HCT116 (cell line): ENCODE results near the gene P4HA2. TPM values are rescaled to one million over a fixed set of nuclear protein-coding genes. Genes with fewer than 3 reads are reported as not detected.

ENCODE experiments used
- ATAC-seq: fragments of 200-7000 bp; cut with Tn5 transposase; 2 replicates; pipeline ENCODE4 v1.9.1; 2020; ENCODE audit warnings: mild to moderate bottlenecking, moderate library complexity
- BruUV-seq: library from RNA; stranded (reverse); fragments of 400-500 nt; replicated peaks from 2 replicates; lab custom pipeline; 2021; lab: Mats Ljungman, UMichigan
- CTCF ChIA-PET: fragments of 300-600 bp; sonication (Branson Sonifier 250); formaldehyde crosslinking; loops from one replicate; lab custom pipeline; 2021; ENCODE audit warnings: antibody characterized with exemption; lab: Charles Lee
- POLR2A ChIA-PET: fragments of 300-600, 350-600 bp; sonication (Branson Sonifier 250); formaldehyde crosslinking; loops from one replicate; lab custom pipeline; 2021; ENCODE audit warnings: antibody characterized with exemption; lab: Charles Lee
- RAD21 ChIA-PET, 2 experiments: fragments of 300-600 bp; sonication (Branson Sonifier 250); formaldehyde crosslinking; loops; one replicate each; lab custom pipeline; 2023; ENCODE audit warnings: low total read pairs in 2 of 2; ENCODE audit not compliant: uncharacterized antibody in 2 of 2, unreplicated experiment in 2 of 2, low non-redundant PET in 1 of 2; lab: Charles Lee
- DNase-seq: peaks from one replicate; pipeline ENCODE4 v3.0.0-alpha.2; 2010; ENCODE audit warnings: low read depth, low spot score
- H2AFZ ChIP-seq: fragments of 200-600 bp; shearing (Covaris generic), sonication (generic); 2 replicates; pipeline ENCODE4 v1.6.1; 2017; ENCODE audit warnings: low read depth, mixed run types, mixed read lengths, antibody characterized with exemption, low read length; ENCODE audit not compliant: poor library complexity, severe bottlenecking
- H3K27ac ChIP-seq: 2 replicates; pipeline ENCODE4 v1.5.1; 2012; ENCODE audit warnings: low read depth, low read length
- H3K27me3 ChIP-seq: fragments of 200-600 bp; sonication (generic); 2 replicates; pipeline ENCODE4 v1.6.1; 2016; ENCODE audit warnings: mixed run types, low read length, mixed read lengths; ENCODE audit not compliant: insufficient read depth
- H3K36me3 ChIP-seq, 2 experiments: fragments of 200-500 bp in 1 of 2; fragments of 200-600 bp in 1 of 2; sonication (Bioruptor generic) in 1 of 2; sonication (generic) in 1 of 2; 2 replicates each; pipeline versions ENCODE4 v1.5.1 to v1.6.1; 2014 to 2016; ENCODE audit warnings: low read length in 2 of 2, inconsistent platforms in 1 of 2, mixed read lengths in 1 of 2, mixed run types in 1 of 2; ENCODE audit not compliant: insufficient read depth in 2 of 2, control insufficient read depth in 1 of 2
- H3K4me1 ChIP-seq, 2 experiments: fragments of 200-600 bp in 1 of 2; sonication (generic) in 1 of 2; 2 replicates each; pipeline versions ENCODE4 v1.5.1 to v1.6.1; 2012 to 2017; ENCODE audit warnings: low read length in 2 of 2, inconsistent platforms in 1 of 2, mild to moderate bottlenecking in 1 of 2, mixed read lengths in 1 of 2, mixed run types in 1 of 2, moderate library complexity in 1 of 2; ENCODE audit not compliant: insufficient read depth in 2 of 2, control insufficient read depth in 1 of 2
- H3K4me2 ChIP-seq: fragments of 200-600 bp; sonication (generic); 2 replicates; pipeline ENCODE4 v1.6.1; 2017; ENCODE audit warnings: mixed run types, low read length, mixed read lengths
- H3K4me3 ChIP-seq, 2 experiments: fragments of 200-600 bp in 1 of 2; sonication (generic) in 1 of 2; replicated peaks in 1 of 2; 2 replicates each; pipeline ENCODE4 v1.5.1; 2011 to 2016; ENCODE audit warnings: low read length in 2 of 2, control low read depth in 1 of 2, low read depth in 1 of 2, mild to moderate bottlenecking in 1 of 2, mixed read lengths in 1 of 2, mixed run types in 1 of 2
- H3K79me2 ChIP-seq: fragments of 200-600 bp; sonication (generic); 2 replicates; pipeline ENCODE4 v1.6.1; 2017; ENCODE audit warnings: mild to moderate bottlenecking, mixed run types, low read length, moderate library complexity, mixed read lengths; ENCODE audit not compliant: insufficient read depth
- H3K9ac ChIP-seq: fragments of 200-600 bp; sonication (generic); 2 replicates; pipeline ENCODE4 v1.6.1; 2016; ENCODE audit warnings: low read length, mixed read lengths
- H3K9me2 ChIP-seq: fragments of 200-600 bp; sonication (generic), shearing (Covaris generic); 2 replicates; pipeline ENCODE4 v1.6.1; 2017; ENCODE audit warnings: mixed run types, mild to moderate bottlenecking, moderate library complexity; ENCODE audit not compliant: insufficient read depth
- H3K9me3 ChIP-seq, 2 experiments: fragments of 200-500 bp in 1 of 2; fragments of 200-600 bp in 1 of 2; sonication (Bioruptor generic) in 1 of 2; sonication (generic) in 1 of 2; 2 replicates each; pipeline ENCODE4 v1.6.1; 2014 to 2017; ENCODE audit warnings: low read length in 2 of 2, mixed read lengths in 2 of 2, inconsistent platforms in 1 of 2, low read depth in 1 of 2, mild to moderate bottlenecking in 1 of 2, mixed run types in 1 of 2, moderate library complexity in 1 of 2; ENCODE audit not compliant: control insufficient read depth in 1 of 2, insufficient read depth in 1 of 2
- H4K20me1 ChIP-seq: fragments of 200-600 bp; sonication (generic), shearing (Covaris generic); 2 replicates; pipeline ENCODE4 v1.6.1; 2017; ENCODE audit warnings: mixed run types, mild to moderate bottlenecking, moderate library complexity; ENCODE audit not compliant: insufficient read depth
- CBX3 ChIP-seq: IDR thresholded peaks from 2 replicates; pipeline ENCODE4 v1.6.1; 2012; ENCODE audit warnings: low read depth
- CEBPB ChIP-seq: IDR thresholded peaks from 2 replicates; pipeline ENCODE4 v1.6.1; 2012; ENCODE audit warnings: low read depth
- EGR1 ChIP-seq: IDR thresholded peaks from 2 replicates; pipeline ENCODE4 v1.6.1; 2012; ENCODE audit warnings: low read depth
- ELF1 ChIP-seq: IDR thresholded peaks from 2 replicates; pipeline ENCODE4 v1.6.1; 2012; ENCODE audit warnings: low read depth, borderline replicate concordance
- EZH2 ChIP-seq: fragments of 200-600 bp; sonication (generic); IDR thresholded peaks from 2 replicates; pipeline ENCODE4 v1.6.1; 2017; ENCODE audit warnings: antibody characterized with exemption, mixed run types
- EZH2phosphoT487 ChIP-seq: fragments of 200-600 bp; IDR thresholded peaks from 2 replicates; pipeline ENCODE4 v1.6.1; 2018; ENCODE audit warnings: antibody characterized with exemption, borderline replicate concordance
- FOSL1 ChIP-seq: IDR thresholded peaks from 2 replicates; pipeline ENCODE4 v1.6.1; 2012; ENCODE audit warnings: low read depth
- JUND ChIP-seq: IDR thresholded peaks from 2 replicates; pipeline ENCODE4 v1.6.1; 2012
- POLR2A ChIP-seq: IDR thresholded peaks from 2 replicates; pipeline ENCODE4 v1.7.0; 2011; ENCODE audit warnings: borderline replicate concordance; ENCODE audit not compliant: insufficient read depth, insufficient read length; ENCODE audit errors: extremely low read depth
- POLR2AphosphoS5 ChIP-seq: IDR thresholded peaks from 2 replicates; pipeline ENCODE4 v1.6.1; 2011; ENCODE audit warnings: mild to moderate bottlenecking, low read depth, low read length, moderate library complexity
- RAD21 ChIP-seq: IDR thresholded peaks from 2 replicates; pipeline ENCODE4 v1.6.1; 2012; ENCODE audit warnings: low read depth, mild to moderate bottlenecking
- SP1 ChIP-seq: IDR thresholded peaks from 2 replicates; pipeline ENCODE4 v1.6.1; 2012; ENCODE audit warnings: low read depth
- SRF ChIP-seq: IDR thresholded peaks from 2 replicates; pipeline ENCODE4 v1.6.1; 2012; ENCODE audit warnings: low read depth
- TCF7L2 ChIP-seq: IDR thresholded peaks from 2 replicates; pipeline ENCODE4 v1.7.0; 2011; ENCODE audit warnings: borderline replicate concordance, inconsistent platforms; ENCODE audit not compliant: insufficient read depth, insufficient read length; ENCODE audit errors: extremely low read depth
- YY1 ChIP-seq: IDR thresholded peaks from 2 replicates; pipeline ENCODE4 v1.6.1; 2011; ENCODE audit warnings: low read length, low read depth, moderate library complexity, mild to moderate bottlenecking; ENCODE audit not compliant: insufficient replicate concordance; ENCODE audit errors: extremely low read depth
- intact Hi-C: fragments of 100-400 bp; cut with micrococcal nuclease; formaldehyde crosslinking; loops from 2 replicates; pipeline ENCODE4 v1.10.0; 2022
- total RNA-seq: library from RNA; stranded (reverse); gene quantifications from one replicate; pipeline ENCODE4 v1.2.1, GENCODE V29; 2021; ENCODE audit not compliant: unreplicated experiment
- TF ChIP-seq, protein P1 (sequence below): IDR thresholded peaks from 2 replicates; pipeline ENCODE4 v1.6.1; 2012
- TF ChIP-seq, protein P2 (sequence below): IDR thresholded peaks from 2 replicates; pipeline ENCODE4 v1.6.1; 2012; ENCODE audit warnings: low read depth
- TF ChIP-seq, protein P3 (sequence below): IDR thresholded peaks from 2 replicates; pipeline ENCODE4 v1.6.1; 2011; ENCODE audit warnings: mild to moderate bottlenecking, low read length, moderate library complexity; ENCODE audit not compliant: insufficient replicate concordance; ENCODE audit errors: extremely low read depth
- TF ChIP-seq, protein P4 (sequence below), 3 experiments: fragments of 200-600 bp in 1 of 3; sonication (generic) in 1 of 3; IDR thresholded peaks in 2 of 3; conservative IDR thresholded peaks in 1 of 3; 2 replicates each; pipeline ENCODE4 v1.5.1; 2012 to 2017; ENCODE audit warnings: low read depth in 2 of 3, low read length in 2 of 3, antibody characterized with exemption in 1 of 3, borderline replicate concordance in 1 of 3, control low read depth in 1 of 3, mild to moderate bottlenecking in 1 of 3, mixed read lengths in 1 of 3, mixed run types in 1 of 3, moderate library complexity in 1 of 3; ENCODE audit not compliant: insufficient read depth in 1 of 3
- TF ChIP-seq, protein P5 (sequence below): IDR thresholded peaks from 2 replicates; pipeline ENCODE4 v1.6.1; 2012

Gene P4HA2
- total RNA-seq, 1 experiment from 2014 or later: 29.0 TPM

DNA sequence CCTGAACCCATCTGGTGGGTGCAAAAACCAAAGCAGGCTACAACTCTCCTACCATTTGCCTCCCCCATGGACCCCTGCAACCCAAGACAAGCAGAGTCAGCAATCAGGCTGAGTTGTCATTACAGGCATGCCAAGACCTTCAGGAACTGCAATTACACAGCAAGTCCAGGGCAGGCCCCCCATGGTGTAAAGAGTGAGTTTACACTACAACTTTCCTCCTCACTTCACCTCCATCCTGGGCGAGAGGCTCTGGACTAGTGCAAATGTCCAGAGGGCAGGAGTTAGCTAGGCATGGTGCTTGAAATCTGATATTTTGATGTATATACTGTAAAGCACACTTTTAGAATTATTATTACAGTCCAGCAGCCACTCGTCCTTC lies 7.0 kb upstream of the P4HA2 start:
- Histone ChIP-seq H3K27me3 (no peaks in the 10 kb centered on the region), H3K27ac (no peak overlapping the region), H3K9ac (no peak overlapping the region), H3K36me3 (no peaks in the 10 kb centered on the region), H3K4me3 (no peak overlapping the region), H3K79me2 (no peaks in the 10 kb centered on the region), H4K20me1 (no peaks in the 10 kb centered on the region), H3K9me3 (no peaks in the 10 kb centered on the region), H3K9me2 (no peaks in the 10 kb centered on the region), H2AFZ (no peak overlapping the region)
- ChIA-PET CTCF (no interaction called here), POLR2A (no interaction called here), RAD21 (interaction anchor here in 1 of 2 experiments (0.5 kb wide), 1 partner anchor 264 kb away, joined by 4 read pairs; no protein-coding TSS in a partner anchor)
- BruUV-seq: no TSS peak
- intact Hi-C loops: no loop called here
- ATAC-seq: no peak
- no peak for TF ChIP-seq FOSL1
- TF ChIP-seq EZH2: no peak
- TF ChIP-seq, protein P1, sequence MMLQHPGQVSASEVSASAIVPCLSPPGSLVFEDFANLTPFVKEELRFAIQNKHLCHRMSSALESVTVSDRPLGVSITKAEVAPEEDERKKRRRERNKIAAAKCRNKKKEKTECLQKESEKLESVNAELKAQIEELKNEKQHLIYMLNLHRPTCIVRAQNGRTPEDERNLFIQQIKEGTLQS: no peak
- TF ChIP-seq SRF: no peak
- TF ChIP-seq ELF1: no peak
- TF ChIP-seq, protein P2, sequence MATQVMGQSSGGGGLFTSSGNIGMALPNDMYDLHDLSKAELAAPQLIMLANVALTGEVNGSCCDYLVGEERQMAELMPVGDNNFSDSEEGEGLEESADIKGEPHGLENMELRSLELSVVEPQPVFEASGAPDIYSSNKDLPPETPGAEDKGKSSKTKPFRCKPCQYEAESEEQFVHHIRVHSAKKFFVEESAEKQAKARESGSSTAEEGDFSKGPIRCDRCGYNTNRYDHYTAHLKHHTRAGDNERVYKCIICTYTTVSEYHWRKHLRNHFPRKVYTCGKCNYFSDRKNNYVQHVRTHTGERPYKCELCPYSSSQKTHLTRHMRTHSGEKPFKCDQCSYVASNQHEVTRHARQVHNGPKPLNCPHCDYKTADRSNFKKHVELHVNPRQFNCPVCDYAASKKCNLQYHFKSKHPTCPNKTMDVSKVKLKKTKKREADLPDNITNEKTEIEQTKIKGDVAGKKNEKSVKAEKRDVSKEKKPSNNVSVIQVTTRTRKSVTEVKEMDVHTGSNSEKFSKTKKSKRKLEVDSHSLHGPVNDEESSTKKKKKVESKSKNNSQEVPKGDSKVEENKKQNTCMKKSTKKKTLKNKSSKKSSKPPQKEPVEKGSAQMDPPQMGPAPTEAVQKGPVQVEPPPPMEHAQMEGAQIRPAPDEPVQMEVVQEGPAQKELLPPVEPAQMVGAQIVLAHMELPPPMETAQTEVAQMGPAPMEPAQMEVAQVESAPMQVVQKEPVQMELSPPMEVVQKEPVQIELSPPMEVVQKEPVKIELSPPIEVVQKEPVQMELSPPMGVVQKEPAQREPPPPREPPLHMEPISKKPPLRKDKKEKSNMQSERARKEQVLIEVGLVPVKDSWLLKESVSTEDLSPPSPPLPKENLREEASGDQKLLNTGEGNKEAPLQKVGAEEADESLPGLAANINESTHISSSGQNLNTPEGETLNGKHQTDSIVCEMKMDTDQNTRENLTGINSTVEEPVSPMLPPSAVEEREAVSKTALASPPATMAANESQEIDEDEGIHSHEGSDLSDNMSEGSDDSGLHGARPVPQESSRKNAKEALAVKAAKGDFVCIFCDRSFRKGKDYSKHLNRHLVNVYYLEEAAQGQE: no peak
- TF ChIP-seq YY1: no peak
- no peak for TF ChIP-seq POLR2AphosphoS5
- no peak for TF ChIP-seq SP1
- no peak for TF ChIP-seq JUND
- no peak for TF ChIP-seq CBX3
- TF ChIP-seq EGR1: no peak
- TF ChIP-seq, protein P3, sequence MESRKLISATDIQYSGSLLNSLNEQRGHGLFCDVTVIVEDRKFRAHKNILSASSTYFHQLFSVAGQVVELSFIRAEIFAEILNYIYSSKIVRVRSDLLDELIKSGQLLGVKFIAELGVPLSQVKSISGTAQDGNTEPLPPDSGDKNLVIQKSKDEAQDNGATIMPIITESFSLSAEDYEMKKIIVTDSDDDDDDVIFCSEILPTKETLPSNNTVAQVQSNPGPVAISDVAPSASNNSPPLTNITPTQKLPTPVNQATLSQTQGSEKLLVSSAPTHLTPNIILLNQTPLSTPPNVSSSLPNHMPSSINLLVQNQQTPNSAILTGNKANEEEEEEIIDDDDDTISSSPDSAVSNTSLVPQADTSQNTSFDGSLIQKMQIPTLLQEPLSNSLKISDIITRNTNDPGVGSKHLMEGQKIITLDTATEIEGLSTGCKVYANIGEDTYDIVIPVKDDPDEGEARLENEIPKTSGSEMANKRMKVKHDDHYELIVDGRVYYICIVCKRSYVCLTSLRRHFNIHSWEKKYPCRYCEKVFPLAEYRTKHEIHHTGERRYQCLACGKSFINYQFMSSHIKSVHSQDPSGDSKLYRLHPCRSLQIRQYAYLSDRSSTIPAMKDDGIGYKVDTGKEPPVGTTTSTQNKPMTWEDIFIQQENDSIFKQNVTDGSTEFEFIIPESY: no peak
- TF ChIP-seq, protein P4, sequence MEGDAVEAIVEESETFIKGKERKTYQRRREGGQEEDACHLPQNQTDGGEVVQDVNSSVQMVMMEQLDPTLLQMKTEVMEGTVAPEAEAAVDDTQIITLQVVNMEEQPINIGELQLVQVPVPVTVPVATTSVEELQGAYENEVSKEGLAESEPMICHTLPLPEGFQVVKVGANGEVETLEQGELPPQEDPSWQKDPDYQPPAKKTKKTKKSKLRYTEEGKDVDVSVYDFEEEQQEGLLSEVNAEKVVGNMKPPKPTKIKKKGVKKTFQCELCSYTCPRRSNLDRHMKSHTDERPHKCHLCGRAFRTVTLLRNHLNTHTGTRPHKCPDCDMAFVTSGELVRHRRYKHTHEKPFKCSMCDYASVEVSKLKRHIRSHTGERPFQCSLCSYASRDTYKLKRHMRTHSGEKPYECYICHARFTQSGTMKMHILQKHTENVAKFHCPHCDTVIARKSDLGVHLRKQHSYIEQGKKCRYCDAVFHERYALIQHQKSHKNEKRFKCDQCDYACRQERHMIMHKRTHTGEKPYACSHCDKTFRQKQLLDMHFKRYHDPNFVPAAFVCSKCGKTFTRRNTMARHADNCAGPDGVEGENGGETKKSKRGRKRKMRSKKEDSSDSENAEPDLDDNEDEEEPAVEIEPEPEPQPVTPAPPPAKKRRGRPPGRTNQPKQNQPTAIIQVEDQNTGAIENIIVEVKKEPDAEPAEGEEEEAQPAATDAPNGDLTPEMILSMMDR (IDR thresholded peaks at IDR 0.05 in 2 of 3, conservative IDR thresholded peaks at IDR 0.05 in 1 of 3; ENCODE audit: borderline replicate concordance in 1 of 3, insufficient read depth in 1 of 3, low read depth in 2 of 3, low read length in 2 of 3): no peak
- TF ChIP-seq EZH2phosphoT487: no peak
- no peak for TF ChIP-seq CEBPB
- TF ChIP-seq POLR2A: no peak
- no peak for TF ChIP-seq RAD21
- no peak for TF ChIP-seq TCF7L2
- TF ChIP-seq, protein P5, sequence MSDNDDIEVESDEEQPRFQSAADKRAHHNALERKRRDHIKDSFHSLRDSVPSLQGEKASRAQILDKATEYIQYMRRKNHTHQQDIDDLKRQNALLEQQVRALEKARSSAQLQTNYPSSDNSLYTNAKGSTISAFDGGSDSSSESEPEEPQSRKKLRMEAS: no peak
- TF ChIP-seq, all 23 proteins: peak for 0
- no peak overlapping the region for H3K4me2 ChIP-seq
- no peak for DNase-seq
- no peaks in the 10 kb centered on the region for H3K4me1 ChIP-seq
